Activated T-cell treated with anti-CD3 and anti-CD28 coated beads, Interleukin-2, amount 50 U/mL, for 24 hours (primary cell): ENCODE data around the gene USF1.
"Not testable (repeated sequence)": the region's sequence is repeated elsewhere in the genome, so short reads cannot be mapped to it uniquely, and the experiment has no call there.

ENCODE experiments used
- DNase-seq: peaks from one replicate; pipeline ENCODE4 v3.0.0-alpha.2; 2020
- H3K27ac Mint-ChIP-seq: 2 replicates; pipeline ENCODE4 v1.8.0; 2020; ENCODE audit warnings: mild to moderate bottlenecking, mixed read lengths
- H3K27me3 Mint-ChIP-seq: 2 replicates; pipeline ENCODE4 v1.8.0; 2020; ENCODE audit warnings: mixed read lengths
- H3K36me3 Mint-ChIP-seq: 2 replicates; pipeline ENCODE4 v1.8.0; 2020; ENCODE audit warnings: low read depth, mixed read lengths
- H3K4me1 Mint-ChIP-seq: 2 replicates; pipeline ENCODE4 v1.8.0; 2020; ENCODE audit warnings: low read depth, mixed read lengths
- H3K4me3 Mint-ChIP-seq: 2 replicates; pipeline ENCODE4 v1.8.0; 2020; ENCODE audit warnings: mild to moderate bottlenecking, moderate library complexity, mixed read lengths
- H3K9me3 Mint-ChIP-seq: 2 replicates; pipeline ENCODE4 v1.8.0; 2020; ENCODE audit warnings: mixed read lengths

USF1 gene

DNA sequence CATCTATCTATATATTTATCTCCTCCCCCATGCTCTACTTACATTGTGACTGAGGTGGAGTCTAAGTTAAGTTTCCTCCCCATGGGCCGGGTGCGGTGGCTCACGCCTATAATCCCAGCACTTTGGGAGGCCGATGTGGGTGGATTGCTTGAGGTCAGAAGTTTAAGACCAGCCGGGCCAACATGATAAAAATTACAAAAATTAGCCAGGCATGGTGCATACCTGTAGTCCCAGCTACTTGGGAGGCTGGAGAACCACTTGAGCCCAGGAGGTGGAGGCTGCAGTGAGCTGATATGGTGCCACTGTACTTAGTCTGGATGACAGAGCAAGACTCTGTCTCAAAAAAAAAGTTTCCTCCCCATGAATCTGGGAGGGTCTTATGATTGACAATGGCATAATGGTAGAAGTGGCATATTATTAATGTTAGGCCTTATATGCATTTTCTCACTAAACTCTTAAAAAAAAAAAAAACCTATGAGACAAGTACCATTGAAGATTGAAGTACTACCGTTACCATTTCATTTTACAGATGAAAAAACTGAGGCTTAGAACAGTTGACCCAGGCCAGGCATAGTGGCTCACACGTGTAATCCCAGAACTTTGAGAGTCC, 36.1 kb downstream of the USF1 start:
- no peaks in the 10 kb centered on the region for H3K36me3 Mint-ChIP-seq
- no peak overlapping the region for H3K4me3 Mint-ChIP-seq
- H3K9me3 Mint-ChIP-seq: no peaks in the 10 kb centered on the region
- H3K4me1 Mint-ChIP-seq: peaks cover 36% of the 10 kb centered on the region
- no peak for DNase-seq
- no peaks in the 10 kb centered on the region for H3K27me3 Mint-ChIP-seq
- H3K27ac Mint-ChIP-seq: no peak overlapping the region

DNA sequence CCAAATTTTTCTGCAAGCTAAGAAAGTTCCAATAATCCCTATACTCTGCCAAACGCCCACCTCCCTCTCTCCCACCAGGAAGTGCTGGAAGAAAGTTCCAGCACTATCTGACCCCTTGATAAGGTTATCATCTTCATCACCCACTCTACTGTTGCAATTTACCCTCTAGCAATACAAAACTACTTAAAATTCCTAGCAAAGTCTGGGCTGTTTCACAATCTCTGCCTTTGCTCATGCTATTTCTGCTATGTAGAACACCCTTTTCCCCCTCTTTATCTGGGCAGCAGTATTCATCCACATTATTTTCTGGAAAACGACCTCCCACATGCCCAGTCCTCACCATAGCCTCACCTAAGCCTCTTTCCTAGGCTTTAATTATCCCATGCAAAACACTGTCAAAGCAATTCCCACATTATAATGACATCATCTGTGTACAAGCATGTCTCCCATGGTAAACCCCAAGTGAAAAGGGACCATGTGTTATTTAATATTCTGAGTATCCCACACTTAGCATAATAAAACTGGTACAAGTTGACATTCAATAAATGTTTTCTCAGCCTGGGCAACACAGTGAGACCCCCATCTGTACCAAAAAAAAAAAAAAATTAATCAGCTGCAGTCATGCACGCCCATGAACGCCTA, 36.8 kb downstream of the USF1 start:
- peak overlapping the region; percentile 7 for H3K27ac Mint-ChIP-seq
- H3K9me3 Mint-ChIP-seq: no peaks in the 10 kb centered on the region
- no peak overlapping the region for H3K4me3 Mint-ChIP-seq
- H3K36me3 Mint-ChIP-seq: no peaks in the 10 kb centered on the region
- DNase-seq: no peak
- no peaks in the 10 kb centered on the region for H3K27me3 Mint-ChIP-seq
- peaks cover 31% of the 10 kb centered on the region for H3K4me1 Mint-ChIP-seq

DNA sequence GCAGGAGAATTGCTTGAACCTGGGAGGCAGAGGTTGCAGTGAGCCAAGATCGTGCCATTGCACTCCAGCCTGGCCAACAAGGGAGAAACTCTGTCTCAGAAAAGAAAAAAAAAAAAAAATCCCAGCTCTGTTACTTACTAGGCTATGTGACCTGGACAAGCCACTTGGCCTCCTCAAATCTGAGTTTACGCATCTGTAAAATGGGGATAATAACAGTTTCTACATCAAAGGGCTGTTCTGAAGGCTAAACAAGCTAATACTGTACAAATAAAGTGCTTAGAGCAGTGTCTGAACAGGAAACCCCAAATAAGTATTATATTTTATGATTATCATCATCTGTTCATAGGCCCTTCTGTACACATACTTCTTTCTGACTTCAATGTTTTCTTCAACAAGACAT, 38.4 kb downstream of the USF1 start:
- no peak for DNase-seq
- Mint-ChIP-seq H3K4me3 (no peak overlapping the region), H3K9me3 (no peaks in the 10 kb centered on the region), H3K27me3 (no peaks in the 10 kb centered on the region), H3K36me3 (no peaks in the 10 kb centered on the region), H3K27ac (no peak overlapping the region), H3K4me1 (peaks cover 17% of the 10 kb centered on the region)

DNA sequence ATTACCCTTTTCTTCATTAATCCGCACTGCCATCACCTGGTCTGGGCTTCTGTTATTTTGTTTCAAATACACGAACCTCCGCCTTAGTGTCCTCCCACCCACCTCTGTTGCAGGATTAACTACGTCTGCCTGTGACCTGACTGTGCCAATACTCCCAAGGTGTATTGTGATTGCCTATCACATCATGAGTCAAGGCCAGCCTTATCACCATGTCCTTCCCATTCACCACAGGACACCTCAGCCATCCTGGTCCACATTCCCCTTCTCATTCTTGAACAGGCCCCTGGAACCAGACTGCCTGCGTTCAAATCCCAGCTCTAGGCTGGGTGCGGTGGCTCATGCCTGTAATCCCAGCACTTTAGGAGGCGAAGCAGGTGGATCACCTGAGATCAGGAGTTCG, 39.2 kb downstream of the USF1 start:
- H3K27ac Mint-ChIP-seq: no peak overlapping the region
- H3K4me3 Mint-ChIP-seq: no peak overlapping the region
- H3K9me3 Mint-ChIP-seq: no peaks in the 10 kb centered on the region
- no peaks in the 10 kb centered on the region for H3K27me3 Mint-ChIP-seq
- peaks cover 12% of the 10 kb centered on the region for H3K4me1 Mint-ChIP-seq
- H3K36me3 Mint-ChIP-seq: no peaks in the 10 kb centered on the region
- no peak for DNase-seq

DNA sequence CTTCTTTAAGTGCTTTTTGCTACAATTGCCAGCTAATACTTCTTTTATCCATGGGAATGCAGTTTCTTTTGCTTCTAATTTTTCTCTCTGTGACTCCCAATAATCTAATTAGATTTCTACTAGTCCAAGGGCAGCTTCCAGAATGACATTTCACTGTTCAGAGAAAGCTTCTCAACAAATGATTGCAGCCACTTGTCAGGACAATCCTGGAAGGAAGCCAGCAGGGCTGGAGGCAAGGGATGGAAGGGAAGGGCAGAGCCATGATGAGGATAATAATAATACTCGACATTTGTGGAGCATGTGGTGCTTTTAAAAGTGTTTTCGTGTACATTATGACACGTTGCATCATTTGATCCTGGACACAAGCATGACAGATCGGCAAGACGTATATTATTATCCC, 44.3 kb downstream of the USF1 start:
- Mint-ChIP-seq H3K9me3 (no peaks in the 10 kb centered on the region), H3K27me3 (no peaks in the 10 kb centered on the region), H3K36me3 (peaks cover 24% of the 10 kb centered on the region), H3K4me1 (peaks cover 9% of the 10 kb centered on the region), H3K27ac (no peak overlapping the region), H3K4me3 (no peak overlapping the region)
- no peak for DNase-seq

DNA sequence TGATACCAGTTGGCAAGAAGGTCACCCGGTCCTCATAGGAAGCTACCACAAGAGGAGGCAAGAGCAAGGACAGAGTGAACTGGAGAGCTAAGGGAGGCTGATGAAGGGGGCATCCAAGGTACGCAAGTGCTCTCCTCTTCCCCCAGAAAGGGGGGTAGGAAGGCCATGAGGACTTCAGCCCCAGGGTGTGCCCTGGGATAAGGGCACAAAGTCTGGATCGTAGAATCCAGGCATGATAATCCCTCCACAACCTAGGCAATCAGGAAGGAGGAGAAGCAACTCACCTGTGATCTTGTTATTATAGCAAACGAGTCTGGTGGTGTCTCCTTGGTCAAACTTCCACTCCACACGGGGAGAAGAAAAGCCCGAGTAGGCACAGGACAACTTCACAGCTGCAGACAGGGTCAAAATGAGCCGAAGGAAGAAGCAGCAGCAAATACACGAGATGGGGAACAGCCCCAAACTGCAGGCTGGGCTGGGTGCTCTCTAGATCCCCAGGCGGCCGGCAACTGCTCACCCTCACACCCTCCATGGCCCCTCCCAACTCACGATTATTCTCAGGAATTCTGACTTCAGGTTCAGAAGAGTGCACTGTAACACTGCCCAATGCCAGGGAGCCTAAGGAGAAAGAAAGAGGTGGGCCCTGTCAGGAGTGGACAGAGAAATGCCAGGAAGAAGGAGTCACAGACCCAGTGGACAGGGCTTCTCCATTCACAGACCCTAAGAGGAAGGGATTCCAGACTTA, 44.9 kb downstream of the USF1 start:
- H3K9me3 Mint-ChIP-seq: no peaks in the 10 kb centered on the region
- peaks cover 24% of the 10 kb centered on the region for H3K36me3 Mint-ChIP-seq
- no peak overlapping the region for H3K27ac Mint-ChIP-seq
- H3K4me3 Mint-ChIP-seq: no peak overlapping the region
- H3K27me3 Mint-ChIP-seq: no peaks in the 10 kb centered on the region
- peaks cover 12% of the 10 kb centered on the region for H3K4me1 Mint-ChIP-seq
- no peak for DNase-seq

DNA sequence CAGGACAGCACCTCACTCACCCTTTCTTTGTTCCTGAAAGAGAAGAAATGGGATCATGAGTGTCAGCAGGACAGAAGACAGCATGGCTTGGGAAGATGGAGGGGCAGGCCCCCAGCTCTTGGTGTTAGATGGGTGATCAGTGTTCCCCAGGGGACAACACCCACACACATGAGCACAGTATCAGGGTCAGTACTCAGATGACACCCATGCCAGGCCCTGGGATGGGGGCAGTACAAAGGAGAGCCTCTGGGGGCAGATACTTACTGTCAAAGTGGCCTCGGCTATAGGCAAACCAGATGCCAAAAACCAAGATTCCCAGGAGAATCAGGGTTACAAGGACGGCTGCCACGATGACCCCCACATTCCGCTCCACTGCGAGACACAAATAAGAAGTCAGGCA, 46.4 kb downstream of the USF1 start:
- Mint-ChIP-seq H3K27ac (peak overlapping the region; percentile 13), H3K4me3 (no peak overlapping the region), H3K9me3 (no peaks in the 10 kb centered on the region), H3K36me3 (peaks cover 24% of the 10 kb centered on the region), H3K27me3 (no peaks in the 10 kb centered on the region), H3K4me1 (peaks cover 24% of the 10 kb centered on the region)
- no peak for DNase-seq

DNA sequence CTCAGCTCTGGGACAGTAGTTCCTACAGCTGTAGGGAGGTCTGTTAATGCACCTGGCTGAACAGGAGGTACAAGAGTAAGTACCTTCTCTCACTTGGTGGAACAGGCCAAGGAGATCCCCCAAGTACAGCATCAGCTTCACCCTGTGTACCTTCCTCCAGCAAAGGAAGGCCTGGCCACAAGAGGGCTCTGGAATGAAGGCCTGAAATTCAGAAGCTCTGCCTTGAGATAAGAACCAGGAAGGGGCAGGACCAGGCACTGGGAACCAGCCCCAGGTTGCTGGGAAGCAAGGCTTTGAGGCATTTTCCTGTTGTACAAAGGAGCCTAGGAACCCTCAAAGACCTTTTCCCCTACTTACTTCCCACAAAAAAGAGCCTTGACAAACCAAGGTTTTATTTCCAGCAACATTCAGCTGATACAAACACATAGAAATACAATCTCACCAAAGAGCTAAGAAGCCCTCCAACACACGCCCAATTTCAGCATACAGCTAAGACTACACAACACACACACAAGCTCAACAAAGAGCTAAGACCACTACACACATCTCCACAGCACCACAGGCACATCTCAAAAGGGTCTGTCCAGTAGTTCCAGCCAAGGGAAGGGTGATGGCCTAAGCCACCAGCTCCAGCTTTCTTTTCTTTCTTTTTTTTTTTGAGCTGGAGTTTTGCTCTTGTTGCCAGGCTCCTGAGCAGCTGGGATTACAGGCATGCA, 48.3 kb downstream of the USF1 start:
- H3K36me3 Mint-ChIP-seq: peaks cover 24% of the 10 kb centered on the region
- no peak overlapping the region for H3K4me3 Mint-ChIP-seq
- H3K27ac Mint-ChIP-seq: peak overlapping the region; percentile 60
- DNase-seq: peak; percentile 64
- peaks cover 29% of the 10 kb centered on the region for H3K4me1 Mint-ChIP-seq
- H3K27me3 Mint-ChIP-seq: no peaks in the 10 kb centered on the region
- H3K9me3 Mint-ChIP-seq: no peaks in the 10 kb centered on the region

DNA sequence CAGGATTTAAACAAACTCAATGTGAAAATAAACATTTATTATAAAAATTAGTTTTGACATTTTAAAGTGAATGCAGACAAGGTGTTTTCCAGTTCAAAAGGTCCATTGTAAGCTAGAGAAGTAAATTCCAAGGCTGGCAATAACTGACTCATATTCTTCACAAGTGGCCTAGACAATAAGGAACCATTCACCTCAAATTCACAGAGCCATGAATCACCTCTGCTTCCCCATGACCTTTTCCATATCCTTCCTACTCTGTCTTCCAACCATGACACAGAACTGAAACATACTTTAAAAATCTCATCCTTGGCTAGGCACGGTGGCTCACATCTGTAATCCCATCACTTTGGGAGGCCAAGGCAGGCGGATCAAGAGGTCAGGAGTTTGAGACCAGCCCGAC, 49.6 kb downstream of the USF1 start:
- Mint-ChIP-seq H3K9me3 (no peaks in the 10 kb centered on the region), H3K27ac (peak overlapping the region; percentile 80), H3K27me3 (no peaks in the 10 kb centered on the region), H3K36me3 (peaks cover 24% of the 10 kb centered on the region), H3K4me1 (peaks cover 29% of the 10 kb centered on the region), H3K4me3 (no peak overlapping the region)
- no peak for DNase-seq

DNA sequence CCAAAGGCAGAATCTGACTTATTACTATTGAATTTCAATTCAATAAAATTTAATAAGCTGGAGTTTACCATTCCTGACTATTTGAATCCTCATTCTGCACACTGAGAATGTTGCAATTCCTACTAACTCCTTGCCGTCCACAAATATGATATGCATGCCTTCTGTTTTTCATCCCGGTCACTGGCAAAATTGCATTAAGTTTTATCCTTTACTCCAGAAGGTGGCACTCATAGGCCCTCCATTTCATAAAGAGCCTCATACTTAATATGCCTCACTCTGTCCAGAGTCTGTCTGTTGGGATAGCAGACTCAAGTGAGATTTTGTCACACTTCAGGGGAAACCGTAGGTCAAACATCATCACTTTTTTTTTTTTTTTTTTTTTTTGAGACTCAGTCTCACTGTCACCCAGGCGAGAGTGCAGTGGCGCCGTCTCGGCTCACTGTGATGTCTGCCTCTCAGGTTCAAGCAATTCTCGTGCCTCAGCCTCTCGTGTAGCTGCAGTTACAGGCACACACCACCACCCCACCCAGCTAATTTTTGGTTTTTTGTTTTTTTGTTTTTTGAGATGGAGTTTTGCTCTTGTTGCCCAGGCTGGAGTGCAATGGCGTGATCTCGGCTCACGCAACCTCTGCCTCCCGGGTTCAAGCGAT, 52.1 kb downstream of the USF1 start:
- H3K9me3 Mint-ChIP-seq: no peaks in the 10 kb centered on the region
- peaks cover 37% of the 10 kb centered on the region for H3K4me1 Mint-ChIP-seq
- DNase-seq: no peak
- H3K36me3 Mint-ChIP-seq: peaks cover 4% of the 10 kb centered on the region
- no peak overlapping the region for H3K4me3 Mint-ChIP-seq
- no peaks in the 10 kb centered on the region for H3K27me3 Mint-ChIP-seq
- no peak overlapping the region for H3K27ac Mint-ChIP-seq

DNA sequence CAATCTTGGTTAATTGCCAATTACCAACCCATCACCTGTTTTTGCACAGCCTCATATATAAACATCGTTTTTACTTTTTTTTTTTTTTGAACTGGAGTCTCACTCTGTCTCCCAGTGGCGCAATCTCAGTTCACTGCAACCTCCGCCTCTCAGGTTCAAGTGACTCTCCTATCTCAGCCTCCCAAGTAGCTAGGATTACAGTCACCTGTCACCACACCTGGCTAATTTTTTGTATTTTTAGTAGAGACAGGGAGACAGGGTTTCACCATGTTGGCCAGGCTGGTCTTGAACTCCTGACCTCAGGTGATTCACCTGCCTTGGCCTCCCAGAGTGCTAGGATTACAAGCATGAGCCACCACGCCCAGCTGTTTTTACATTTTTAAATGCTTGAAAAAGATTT, 53.7 kb downstream of the USF1 start:
- not testable (repeated sequence) for H3K27me3 Mint-ChIP-seq, H3K4me3 Mint-ChIP-seq, H3K36me3 Mint-ChIP-seq, H3K27ac Mint-ChIP-seq, H3K9me3 Mint-ChIP-seq, DNase-seq
- peaks cover 31% of the 10 kb centered on the region for H3K4me1 Mint-ChIP-seq
